Measurements from ENCODE around the gene TSPAN12.

The TSPAN12 gene

DNA sequence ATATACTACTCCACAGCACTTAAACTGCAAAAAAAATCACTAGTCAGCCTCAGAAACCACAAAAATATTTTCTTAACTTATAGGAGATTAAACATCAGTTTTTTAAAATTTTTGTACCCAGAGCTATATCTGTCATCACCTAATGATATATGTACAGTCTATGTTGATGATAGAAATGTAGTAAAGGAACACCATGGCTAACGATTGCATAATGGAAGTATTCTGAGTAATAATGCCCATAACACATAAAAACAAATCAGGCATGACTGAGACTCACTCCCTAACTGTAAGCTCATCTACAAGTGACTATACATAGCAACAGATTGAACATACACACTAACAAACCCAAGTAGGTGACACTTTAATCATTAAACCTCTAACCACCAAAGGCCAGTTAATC is 51.3 kb downstream of the TSPAN12 start (continued):
- TF ChIP-seq, protein P1, sequence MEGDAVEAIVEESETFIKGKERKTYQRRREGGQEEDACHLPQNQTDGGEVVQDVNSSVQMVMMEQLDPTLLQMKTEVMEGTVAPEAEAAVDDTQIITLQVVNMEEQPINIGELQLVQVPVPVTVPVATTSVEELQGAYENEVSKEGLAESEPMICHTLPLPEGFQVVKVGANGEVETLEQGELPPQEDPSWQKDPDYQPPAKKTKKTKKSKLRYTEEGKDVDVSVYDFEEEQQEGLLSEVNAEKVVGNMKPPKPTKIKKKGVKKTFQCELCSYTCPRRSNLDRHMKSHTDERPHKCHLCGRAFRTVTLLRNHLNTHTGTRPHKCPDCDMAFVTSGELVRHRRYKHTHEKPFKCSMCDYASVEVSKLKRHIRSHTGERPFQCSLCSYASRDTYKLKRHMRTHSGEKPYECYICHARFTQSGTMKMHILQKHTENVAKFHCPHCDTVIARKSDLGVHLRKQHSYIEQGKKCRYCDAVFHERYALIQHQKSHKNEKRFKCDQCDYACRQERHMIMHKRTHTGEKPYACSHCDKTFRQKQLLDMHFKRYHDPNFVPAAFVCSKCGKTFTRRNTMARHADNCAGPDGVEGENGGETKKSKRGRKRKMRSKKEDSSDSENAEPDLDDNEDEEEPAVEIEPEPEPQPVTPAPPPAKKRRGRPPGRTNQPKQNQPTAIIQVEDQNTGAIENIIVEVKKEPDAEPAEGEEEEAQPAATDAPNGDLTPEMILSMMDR (tag by site-specific recombination; IDR thresholded peaks at IDR 0.05) = no peak
- TF ChIP-seq, protein P2, sequence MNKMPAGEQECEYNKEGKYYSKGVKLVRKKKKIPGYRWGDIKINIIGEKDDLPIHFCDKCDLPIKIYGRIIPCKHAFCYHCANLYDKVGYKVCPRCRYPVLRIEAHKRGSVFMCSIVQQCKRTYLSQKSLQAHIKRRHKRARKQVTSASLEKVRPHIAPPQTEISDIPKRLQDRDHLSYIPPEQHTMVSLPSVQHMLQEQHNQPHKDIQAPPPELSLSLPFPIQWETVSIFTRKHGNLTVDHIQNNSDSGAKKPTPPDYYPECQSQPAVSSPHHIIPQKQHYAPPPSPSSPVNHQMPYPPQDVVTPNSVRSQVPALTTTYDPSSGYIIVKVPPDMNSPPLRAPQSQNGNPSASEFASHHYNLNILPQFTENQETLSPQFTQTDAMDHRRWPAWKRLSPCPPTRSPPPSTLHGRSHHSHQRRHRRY (tag by site-specific recombination; IDR thresholded peaks at IDR 0.05) = no peak
- no peak for TF ChIP-seq RBAK (tag by site-specific recombination; IDR thresholded peaks at IDR 0.05)
- no peak for TF ChIP-seq ZSCAN30 (tag by site-specific recombination; IDR thresholded peaks at IDR 0.05)
- peak; percentile 58 for TF ChIP-seq GLI4 (tag by site-specific recombination; IDR thresholded peaks at IDR 0.05)
- TF ChIP-seq, protein P3, sequence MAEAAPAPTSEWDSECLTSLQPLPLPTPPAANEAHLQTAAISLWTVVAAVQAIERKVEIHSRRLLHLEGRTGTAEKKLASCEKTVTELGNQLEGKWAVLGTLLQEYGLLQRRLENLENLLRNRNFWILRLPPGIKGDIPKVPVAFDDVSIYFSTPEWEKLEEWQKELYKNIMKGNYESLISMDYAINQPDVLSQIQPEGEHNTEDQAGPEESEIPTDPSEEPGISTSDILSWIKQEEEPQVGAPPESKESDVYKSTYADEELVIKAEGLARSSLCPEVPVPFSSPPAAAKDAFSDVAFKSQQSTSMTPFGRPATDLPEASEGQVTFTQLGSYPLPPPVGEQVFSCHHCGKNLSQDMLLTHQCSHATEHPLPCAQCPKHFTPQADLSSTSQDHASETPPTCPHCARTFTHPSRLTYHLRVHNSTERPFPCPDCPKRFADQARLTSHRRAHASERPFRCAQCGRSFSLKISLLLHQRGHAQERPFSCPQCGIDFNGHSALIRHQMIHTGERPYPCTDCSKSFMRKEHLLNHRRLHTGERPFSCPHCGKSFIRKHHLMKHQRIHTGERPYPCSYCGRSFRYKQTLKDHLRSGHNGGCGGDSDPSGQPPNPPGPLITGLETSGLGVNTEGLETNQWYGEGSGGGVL (tag by site-specific recombination; IDR thresholded peaks at IDR 0.05) = peak; percentile 65
- no peak for TF ChIP-seq ZNF747 (tag by site-specific recombination; IDR thresholded peaks at IDR 0.05)

DNA sequence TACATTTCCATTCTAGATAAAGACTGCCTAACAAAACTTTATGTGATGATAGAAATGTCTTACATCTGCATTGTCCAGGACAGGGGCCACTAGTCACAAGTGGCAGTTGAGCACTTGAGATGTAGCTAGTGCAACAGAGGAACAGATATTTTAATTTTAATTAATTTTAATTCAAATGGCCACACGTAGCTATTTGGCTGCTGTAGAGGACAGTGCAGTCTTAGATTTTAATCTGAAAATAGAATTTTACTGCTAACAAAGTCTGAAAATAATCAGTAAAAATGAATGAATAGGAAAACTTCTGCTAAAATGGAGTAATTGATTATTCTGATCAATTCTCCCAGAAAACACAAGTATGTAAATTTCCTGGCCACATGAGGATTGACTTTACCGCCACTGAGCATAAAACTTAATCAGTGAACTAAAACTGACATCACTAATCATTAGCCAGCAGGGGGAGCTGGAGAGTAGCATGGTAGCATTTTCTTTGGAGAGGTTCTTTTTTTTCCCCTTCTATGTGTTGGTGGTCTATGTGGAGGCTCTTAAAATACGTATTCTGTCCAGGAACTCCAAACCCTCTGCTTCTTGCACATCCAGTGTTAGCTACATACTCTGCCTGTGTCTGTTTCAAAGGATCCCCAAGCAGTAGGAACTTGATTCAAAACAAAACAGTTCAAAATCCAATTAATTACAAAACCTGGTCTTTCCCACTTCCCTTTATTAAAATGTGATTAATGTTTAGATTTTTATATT is 52.1 kb downstream of the TSPAN12 start:
- no peak overlapping the region for H3K4me3 ChIP-seq (ENCODE audit: low read depth, low read length)
- CTCF ChIA-PET = interaction anchor here (0.6 to 3.7 kb wide), 33 partner anchors 8 to 302 kb away, joined by 3 to 45 read pairs (median 4); no protein-coding TSS in a partner anchor
- no peaks in the 10 kb centered on the region for H3K9me3 ChIP-seq (ENCODE audit: control insufficient read depth, insufficient read depth, low read depth, low read length)
- H3K27ac ChIP-seq (ENCODE audit: extremely low read depth, low read depth, low read length) = no peak overlapping the region
- POLR2A ChIA-PET = no interaction called here
- no peaks in the 10 kb centered on the region; a peak in 1 of 3 replicates for H3K36me3 ChIP-seq (ENCODE audit: control insufficient read depth in 2 of 2, insufficient read depth in 1 of 2, low read length in 2 of 2)
- H3K4me1 ChIP-seq (ENCODE audit: control insufficient read depth, insufficient read depth, low read length) = peaks cover 7% of the 10 kb centered on the region; the same call in 1 of the 2 replicates
- no peak for TF ChIP-seq GLI2 (tag by site-specific recombination; IDR thresholded peaks at IDR 0.05; ENCODE audit: borderline replicate concordance, low read depth)
- TF ChIP-seq, protein P4, sequence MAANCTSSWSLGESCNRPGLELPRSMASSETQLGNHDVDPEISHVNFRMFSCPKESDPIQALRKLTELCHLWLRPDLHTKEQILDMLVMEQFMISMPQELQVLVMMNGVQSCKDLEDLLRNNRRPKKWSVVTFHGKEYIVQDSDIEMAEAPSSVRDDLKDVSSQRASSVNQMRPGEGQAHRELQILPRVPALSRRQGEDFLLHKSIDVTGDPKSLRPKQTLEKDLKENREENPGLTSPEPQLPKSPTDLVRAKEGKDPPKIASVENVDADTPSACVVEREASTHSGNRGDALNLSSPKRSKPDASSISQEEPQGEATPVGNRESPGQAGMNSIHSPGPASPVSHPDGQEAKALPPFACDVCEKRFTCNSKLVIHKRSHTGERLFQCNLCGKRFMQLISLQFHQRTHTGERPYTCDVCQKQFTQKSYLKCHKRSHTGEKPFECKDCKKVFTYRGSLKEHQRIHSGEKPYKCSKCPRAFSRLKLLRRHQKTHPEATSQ (tag by site-specific recombination; IDR thresholded peaks at IDR 0.05) = no peak
- TF ChIP-seq, protein P5, sequence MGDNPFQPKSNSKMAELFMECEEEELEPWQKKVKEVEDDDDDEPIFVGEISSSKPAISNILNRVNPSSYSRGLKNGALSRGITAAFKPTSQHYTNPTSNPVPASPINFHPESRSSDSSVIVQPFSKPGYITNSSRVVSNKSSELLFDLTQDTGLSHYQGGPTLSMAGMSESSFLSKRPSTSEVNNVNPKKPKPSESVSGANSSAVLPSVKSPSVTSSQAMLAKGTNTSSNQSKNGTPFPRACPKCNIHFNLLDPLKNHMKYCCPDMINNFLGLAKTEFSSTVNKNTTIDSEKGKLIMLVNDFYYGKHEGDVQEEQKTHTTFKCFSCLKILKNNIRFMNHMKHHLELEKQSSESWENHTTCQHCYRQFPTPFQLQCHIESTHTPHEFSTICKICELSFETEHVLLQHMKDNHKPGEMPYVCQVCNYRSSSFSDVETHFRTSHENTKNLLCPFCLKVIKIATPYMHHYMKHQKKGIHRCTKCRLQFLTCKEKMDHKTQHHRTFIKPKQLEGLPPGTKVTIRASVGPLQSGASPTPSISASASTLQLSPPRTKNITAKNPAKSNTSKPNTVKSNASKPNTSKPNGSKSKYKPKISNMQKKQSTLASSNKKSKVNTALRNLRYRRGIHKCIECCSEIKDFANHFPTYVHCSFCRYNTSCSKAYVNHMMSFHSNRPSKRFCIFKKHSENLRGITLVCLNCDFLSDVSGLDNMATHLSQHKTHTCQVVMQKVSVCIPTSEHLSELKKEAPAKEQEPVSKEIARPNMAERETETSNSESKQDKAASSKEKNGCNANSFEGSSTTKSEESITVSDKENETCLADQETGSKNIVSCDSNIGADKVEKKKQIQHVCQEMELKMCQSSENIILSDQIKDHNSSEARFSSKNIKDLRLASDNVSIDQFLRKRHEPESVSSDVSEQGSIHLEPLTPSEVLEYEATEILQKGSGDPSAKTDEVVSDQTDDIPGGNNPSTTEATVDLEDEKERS (tag by site-specific recombination; IDR thresholded peaks at IDR 0.05) = no peak
- no peak for TF ChIP-seq ZNF335 (tag by site-specific recombination; conservative IDR thresholded peaks at IDR 0.05)
- TF ChIP-seq ZNF501 (tag by site-specific recombination; IDR thresholded peaks at IDR 0.05) = no peak
- peak; percentile 74; the same call in 1 of the 2 replicates for TF ChIP-seq ZNF10 (tag by site-specific recombination; IDR thresholded peaks at IDR 0.05)
- TF ChIP-seq, protein P6, sequence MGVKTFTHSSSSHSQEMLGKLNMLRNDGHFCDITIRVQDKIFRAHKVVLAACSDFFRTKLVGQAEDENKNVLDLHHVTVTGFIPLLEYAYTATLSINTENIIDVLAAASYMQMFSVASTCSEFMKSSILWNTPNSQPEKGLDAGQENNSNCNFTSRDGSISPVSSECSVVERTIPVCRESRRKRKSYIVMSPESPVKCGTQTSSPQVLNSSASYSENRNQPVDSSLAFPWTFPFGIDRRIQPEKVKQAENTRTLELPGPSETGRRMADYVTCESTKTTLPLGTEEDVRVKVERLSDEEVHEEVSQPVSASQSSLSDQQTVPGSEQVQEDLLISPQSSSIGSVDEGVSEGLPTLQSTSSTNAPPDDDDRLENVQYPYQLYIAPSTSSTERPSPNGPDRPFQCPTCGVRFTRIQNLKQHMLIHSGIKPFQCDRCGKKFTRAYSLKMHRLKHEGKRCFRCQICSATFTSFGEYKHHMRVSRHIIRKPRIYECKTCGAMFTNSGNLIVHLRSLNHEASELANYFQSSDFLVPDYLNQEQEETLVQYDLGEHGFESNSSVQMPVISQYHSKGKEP (tag by site-specific recombination; IDR thresholded peaks at IDR 0.05) = no peak
- no peak for TF ChIP-seq ZFP3 (tag by site-specific recombination; IDR thresholded peaks at IDR 0.05; ENCODE audit: low read depth)
- TF ChIP-seq, protein P7, sequence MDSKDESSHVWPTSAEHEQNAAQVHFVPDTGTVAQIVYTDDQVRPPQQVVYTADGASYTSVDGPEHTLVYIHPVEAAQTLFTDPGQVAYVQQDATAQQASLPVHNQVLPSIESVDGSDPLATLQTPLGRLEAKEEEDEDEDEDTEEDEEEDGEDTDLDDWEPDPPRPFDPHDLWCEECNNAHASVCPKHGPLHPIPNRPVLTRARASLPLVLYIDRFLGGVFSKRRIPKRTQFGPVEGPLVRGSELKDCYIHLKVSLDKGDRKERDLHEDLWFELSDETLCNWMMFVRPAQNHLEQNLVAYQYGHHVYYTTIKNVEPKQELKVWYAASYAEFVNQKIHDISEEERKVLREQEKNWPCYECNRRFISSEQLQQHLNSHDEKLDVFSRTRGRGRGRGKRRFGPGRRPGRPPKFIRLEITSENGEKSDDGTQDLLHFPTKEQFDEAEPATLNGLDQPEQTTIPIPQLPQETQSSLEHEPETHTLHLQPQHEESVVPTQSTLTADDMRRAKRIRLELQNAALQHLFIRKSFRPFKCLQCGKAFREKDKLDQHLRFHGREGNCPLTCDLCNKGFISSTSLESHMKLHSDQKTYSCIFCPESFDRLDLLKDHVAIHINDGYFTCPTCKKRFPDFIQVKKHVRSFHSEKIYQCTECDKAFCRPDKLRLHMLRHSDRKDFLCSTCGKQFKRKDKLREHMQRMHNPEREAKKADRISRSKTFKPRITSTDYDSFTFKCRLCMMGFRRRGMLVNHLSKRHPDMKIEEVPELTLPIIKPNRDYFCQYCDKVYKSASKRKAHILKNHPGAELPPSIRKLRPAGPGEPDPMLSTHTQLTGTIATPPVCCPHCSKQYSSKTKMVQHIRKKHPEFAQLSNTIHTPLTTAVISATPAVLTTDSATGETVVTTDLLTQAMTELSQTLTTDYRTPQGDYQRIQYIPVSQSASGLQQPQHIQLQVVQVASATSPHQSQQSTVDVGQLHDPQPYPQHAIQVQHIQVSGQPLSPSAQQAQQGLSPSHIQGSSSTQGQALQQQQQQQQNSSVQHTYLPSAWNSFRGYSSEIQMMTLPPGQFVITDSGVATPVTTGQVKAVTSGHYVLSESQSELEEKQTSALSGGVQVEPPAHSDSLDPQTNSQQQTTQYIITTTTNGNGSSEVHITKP (tag by site-specific recombination; IDR thresholded peaks at IDR 0.05) = no peak
- TF ChIP-seq ZNF555 (tag by site-specific recombination; conservative IDR thresholded peaks at IDR 0.05) = no peak
- no peak for TF ChIP-seq ZNF248 (tag by site-specific recombination; IDR thresholded peaks at IDR 0.05)
- TF ChIP-seq ZNF561 (tag by site-specific recombination; IDR thresholded peaks at IDR 0.05; ENCODE audit: borderline replicate concordance) = peak; percentile 8; the same call in 1 of the 2 replicates
- no peak for TF ChIP-seq ZNF776 (tag by site-specific recombination; IDR thresholded peaks at IDR 0.05; ENCODE audit: borderline replicate concordance)

All from HEK293 (cell line).